ENCODE results near the gene GATA1.
"Not testable (repeated sequence)": the region's sequence is repeated elsewhere in the genome, so short reads cannot be mapped to it uniquely, and the experiment has no call there.

Gene GATA1

DNA sequence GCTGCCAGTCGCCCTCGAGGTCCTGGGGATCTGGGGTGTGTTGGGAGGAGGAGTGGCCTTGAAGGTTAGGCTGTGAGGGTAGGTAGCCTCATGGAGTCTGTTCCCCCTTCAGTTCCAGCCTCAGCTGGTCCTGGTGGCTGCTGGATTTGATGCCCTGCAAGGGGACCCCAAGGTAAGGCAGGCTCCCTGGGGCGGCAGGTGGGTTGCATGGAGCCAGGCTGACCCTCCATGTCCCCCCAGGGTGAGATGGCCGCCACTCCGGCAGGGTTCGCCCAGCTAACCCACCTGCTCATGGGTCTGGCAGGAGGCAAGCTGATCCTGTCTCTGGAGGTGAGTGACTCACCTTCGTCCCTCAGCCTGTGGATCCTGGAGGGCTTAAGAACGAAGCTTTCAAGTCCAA lies 28.3 kb downstream of the GATA1 start:
- no peak for DNase-seq (ENCODE audit: low spot score)

DNA sequence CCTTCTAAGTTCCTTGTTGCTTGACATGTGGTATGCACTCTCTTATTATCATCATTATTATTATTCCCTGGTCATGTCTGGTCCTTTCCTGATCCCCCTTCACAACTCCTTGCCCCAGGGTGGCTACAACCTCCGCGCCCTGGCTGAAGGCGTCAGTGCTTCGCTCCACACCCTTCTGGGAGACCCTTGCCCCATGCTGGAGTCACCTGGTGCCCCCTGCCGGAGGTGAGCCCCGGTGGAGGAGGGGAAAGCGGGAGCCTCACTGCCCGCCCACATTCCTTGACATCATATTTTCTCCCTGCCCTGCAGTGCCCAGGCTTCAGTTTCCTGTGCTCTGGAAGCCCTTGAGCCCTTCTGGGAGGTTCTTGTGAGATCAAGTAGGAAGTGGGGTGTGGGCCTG lies 28.9 kb downstream of the GATA1 start:
- DNase-seq (ENCODE audit: low spot score), result no peak

DNA sequence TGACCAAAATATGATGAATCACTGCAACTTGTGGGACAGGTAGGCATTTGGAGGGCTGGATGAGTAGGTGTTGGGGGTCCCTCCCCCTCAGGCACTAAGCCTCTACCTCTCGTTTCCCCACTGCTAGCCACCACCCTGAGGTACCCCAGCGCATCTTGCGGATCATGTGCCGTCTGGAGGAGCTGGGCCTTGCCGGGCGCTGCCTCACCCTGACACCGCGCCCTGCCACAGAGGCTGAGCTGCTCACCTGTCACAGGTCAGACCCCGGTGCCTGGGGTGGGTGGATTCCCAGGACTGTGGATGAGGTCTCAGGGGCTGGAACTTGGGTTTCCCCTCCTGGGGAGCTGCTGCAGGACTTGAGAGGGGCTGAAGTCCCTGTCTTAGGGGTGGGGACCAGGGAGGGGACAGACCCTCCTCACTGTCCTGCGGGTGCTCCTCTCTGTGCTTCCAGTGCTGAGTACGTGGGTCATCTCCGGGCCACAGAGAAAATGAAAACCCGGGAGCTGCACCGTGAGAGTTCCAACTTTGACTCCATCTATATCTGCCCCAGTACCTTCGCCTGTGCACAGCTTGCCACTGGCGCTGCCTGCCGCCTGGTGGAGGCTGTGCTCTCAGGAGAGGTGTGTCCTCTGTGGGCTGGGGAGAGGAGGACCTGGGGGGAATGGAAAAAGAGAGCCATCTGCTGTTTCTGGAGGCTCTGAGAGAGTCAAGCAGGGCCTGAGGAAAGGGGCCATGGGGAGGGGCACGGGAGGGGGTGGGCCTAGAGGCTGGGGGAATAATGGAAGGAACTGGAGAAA lies 29.8 kb downstream of the GATA1 start:
- no peak for DNase-seq (ENCODE audit: low spot score)

DNA sequence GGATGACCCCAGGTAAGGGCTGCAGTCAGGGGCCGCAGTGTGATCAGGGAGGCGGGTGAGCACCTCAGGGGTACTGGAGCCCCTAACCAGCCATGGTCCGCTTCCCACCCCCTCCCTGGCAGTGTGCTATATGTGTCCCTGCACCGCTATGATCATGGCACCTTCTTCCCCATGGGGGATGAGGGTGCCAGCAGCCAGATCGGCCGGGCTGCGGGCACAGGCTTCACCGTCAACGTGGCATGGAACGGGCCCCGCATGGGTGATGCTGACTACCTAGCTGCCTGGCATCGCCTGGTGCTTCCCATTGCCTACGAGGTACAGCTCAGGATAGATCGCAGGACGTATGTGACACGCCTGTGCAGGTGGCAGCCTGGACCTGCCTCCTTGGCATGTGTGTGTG lies 31.7 kb downstream of the GATA1 start:
- DNase-seq (ENCODE audit: low spot score), result no peak

DNA sequence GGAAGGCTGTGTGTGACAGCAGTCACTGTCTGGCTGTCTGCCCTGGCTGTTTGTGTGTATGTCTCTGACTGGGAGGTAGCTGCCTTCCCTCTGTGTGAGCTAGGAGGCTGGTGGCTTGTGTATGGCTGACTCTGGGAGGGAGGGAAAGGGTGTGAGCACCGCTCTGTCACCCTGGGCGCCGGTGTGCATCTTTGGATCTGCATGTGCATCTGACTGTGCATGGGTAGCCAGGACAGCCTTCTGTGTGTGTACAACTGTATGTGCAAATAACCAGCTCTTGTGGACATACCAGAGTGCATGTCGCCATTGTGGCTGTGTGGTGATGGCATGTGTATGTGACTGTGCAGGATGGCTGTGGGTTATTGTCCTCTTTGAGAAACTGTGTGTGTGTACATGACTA lies 32.5 kb downstream of the GATA1 start:
- no peak for DNase-seq (ENCODE audit: low spot score)

DNA sequence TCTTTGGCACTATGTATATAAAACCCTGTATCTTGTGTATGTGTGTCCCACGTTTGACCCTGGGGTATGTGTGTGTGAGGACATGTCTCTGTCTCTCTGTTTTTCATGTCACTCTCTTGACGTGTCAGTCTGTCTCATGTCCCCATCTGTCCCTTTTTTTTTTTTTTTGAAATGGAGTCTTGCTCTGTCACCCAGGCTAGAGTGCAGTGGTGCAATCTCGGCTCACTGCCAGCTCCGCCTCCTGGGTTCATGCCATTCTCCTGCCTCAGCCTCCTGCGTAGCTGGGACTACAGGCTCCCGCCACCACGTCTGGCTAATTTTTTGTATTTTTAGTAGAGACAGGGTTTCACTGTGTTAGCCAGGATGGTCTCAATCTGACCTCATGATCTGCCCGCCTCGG lies 33.0 kb downstream of the GATA1 start:
- not testable (repeated sequence) for DNase-seq (ENCODE audit: low spot score)

DNA sequence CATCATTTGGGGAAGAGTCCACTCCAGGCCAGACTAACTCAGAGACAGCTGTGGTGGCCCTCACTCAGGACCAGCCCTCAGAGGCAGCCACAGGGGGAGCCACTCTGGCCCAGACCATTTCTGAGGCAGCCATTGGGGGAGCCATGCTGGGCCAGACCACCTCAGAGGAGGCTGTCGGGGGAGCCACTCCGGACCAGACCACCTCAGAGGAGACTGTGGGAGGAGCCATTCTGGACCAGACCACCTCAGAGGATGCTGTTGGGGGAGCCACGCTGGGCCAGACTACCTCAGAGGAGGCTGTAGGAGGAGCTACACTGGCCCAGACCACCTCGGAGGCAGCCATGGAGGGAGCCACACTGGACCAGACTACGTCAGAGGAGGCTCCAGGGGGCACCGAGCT lies 36.7 kb downstream of the GATA1 start:
- no peak for DNase-seq (ENCODE audit: low spot score)

DNA sequence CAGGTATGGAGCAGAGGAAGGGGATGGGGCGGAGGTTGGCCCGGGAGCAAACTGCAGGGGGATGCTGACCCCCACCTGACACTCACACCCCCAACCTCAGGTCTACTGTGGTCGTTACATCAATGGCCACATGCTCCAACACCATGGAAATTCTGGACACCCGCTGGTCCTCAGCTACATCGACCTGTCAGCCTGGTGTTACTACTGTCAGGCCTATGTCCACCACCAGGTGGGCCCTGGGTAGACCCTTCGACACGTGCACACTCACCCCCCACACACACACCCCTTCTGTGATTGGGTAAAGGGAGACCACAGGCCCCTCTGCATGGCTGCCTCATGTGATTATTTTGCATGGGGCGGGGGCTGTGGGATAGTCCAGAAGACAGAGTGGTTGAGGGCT lies 37.7 kb downstream of the GATA1 start:
- no peak for DNase-seq (ENCODE audit: low spot score)

DNA sequence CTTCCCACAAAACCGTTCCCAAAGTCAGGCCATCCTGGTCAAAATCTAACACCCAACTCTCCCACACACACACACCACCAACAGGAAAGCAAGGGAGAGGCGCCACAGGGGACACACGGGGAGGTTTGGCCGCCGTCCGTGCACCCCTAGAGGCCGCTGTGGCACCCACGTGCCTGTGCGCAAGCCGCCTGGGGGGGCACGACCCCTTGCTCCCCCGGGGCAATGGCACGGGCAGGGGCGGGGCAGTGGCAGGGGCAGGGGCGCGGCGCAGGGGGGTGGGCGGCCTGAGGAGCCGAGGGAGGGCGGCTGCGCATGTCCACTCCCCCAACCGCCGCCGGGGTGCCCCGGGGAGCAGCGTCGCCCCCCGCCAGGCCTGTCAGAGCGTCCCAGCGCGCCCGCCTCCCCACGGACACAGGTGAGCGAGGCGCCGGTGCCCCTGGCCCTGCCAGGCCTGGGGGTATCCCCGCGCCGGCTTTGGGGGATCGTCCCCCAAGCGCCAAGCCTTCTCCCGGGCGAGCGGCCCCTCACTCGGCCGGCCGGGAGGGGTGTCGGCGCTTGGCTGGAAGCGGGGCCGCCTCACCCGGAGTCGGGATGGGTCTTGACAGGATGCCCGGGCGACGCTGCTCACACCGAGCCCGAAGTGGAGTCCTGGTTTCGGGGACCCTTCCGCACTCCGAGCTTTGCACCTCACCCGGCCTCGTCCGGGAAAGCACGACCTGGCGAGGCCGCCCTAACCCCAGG lies 39.9 kb downstream of the GATA1 start, which contains the start of gene ERAS:
Gene ERAS, plus strand, starts transcription at position 379 of the 741 bp plus-strand sequence. CDS start 2,611 bp downstream, outside the sequence.
- DNase-seq (ENCODE audit: low spot score), result no peak

DNA sequence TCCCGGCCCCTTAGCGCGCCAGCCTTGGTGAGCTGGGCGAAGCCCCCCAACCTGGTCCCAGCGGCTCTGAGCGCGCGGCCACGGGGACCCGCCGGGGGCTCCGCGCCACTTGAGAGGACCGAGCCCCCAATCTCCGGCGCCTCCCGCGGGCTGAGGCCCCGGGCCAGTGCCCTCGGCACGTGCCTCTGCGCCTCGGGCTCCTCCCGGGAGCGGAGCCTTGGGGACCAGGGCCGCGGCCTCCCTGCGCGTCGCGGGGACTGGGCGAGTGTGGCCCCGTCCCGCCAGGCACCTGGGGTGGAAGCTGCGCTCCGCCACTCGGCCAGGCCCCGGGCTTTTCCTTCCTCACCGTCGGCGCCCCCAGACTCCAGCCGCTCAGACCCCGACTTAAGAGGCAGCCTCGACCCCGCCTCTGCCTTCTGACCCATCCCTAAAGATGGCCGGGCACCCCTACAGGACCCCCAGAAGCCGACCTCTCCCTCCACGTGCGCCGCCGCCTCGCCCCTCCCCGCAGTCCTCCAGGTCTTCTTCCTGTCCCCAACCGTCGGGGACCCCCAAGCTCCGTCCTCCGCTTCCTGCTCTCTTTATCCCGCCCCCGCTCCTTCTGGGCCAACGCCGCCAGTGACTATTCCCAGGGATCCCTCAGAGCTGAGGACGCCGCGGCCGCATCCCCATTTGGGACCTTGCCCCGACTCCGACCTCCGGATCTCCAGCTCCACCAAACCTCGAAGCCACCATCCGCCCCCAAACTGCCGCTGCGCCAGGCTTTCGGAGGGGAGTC lies 40.7 kb downstream of the GATA1 start:
- DNase-seq (ENCODE audit: low spot score), result no peak

DNA sequence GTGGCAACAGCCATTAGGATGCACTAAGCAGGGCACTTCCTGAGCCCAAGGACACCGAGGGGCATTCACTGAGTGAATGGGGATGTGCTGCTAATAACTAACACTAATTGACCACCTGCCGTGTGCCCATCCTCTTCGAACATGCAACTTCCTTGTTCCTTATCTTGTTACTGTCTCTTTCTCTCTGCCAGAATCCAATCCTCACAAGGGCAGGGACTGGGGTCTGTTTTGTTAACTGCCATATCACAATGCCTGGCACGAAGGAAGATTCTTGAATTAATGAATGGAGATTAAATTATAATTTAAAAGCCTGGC lies 41.2 kb downstream of the GATA1 start:
- DNase-seq (ENCODE audit: low spot score), result no peak

DNA sequence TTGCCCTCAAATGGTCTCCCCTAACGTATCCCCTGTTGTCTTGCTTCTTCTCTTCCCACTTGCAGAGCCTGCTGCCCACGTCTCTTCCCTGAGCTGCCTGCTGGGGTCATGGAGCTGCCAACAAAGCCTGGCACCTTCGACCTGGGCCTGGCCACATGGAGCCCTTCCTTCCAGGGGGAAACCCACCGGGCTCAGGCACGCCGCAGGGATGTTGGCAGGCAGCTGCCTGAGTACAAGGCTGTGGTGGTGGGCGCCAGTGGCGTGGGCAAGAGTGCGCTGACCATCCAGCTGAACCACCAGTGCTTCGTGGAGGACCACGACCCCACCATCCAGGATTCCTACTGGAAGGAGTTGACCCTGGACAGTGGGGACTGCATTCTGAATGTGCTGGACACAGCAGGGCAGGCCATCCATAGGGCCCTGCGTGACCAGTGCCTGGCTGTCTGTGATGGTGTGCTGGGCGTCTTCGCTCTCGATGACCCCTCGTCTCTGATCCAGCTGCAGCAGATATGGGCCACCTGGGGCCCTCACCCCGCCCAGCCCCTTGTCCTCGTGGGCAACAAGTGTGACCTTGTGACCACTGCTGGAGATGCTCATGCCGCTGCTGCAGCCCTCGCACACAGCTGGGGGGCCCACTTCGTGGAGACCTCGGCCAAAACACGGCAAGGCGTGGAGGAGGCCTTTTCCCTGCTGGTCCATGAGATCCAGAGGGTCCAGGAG lies 42.8 kb downstream of the GATA1 start:
- DNase-seq (ENCODE audit: low spot score), result no peak

DNA sequence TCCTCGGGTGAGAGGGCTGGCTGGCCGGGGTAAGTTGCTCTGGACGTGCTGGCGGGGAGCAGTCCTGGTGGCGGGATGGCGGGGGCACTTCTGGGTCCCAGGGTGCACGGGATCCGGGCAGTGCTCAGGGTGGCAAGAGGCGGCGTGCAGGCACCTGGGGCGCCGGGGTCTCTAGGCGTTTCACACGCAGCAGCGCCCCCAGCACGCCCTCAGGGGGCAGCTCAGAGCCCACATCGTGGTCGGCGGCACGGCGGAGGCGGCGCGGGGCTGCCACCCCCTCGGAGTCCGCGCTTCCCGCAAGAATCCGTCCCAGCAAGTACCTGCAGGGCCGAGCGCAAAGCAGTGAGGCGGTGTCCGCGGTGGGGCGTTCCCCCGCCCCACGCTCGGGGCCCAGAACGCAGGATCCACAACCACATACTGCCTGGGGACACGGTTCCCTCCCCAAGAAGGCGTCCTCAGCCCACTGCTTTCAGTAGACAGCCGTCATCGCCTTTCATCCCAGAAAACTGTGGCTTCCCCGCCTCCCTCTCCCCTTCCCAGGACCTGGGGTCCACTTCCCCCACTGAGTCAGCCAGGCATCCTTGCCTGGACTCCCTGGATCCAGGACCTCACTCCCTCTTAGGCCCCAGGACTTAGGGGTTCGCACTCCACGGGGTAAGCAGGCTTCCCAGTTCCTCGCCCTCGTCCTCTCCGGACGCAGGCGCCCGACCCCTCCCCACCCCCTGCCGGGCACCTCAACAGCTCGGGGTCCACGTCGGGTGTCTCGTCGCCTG lies 44.9 kb downstream of the GATA1 start:
- no peak for DNase-seq (ENCODE audit: low spot score)

DNA sequence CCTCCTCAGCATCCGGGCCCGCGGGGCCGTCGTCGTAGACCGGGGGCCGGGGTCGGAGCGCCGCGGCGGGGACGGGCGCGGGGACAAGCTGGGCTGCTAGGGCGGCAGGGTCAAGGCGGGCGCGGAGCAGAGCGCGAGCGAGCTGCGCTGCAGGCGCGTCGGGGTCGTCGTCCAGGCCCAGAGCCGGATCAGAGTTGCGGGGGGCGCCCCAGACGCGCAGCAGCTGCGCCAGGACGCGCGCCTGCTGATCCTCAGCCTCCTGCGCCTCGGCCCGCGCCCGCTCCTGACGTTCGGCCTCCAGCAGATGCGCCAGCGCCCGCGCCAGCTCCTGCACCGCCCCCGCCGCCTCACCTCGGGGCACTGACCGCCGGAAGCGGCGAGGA lies 45.5 kb downstream of the GATA1 start:
- no peak for DNase-seq (ENCODE audit: low spot score)

DNA sequence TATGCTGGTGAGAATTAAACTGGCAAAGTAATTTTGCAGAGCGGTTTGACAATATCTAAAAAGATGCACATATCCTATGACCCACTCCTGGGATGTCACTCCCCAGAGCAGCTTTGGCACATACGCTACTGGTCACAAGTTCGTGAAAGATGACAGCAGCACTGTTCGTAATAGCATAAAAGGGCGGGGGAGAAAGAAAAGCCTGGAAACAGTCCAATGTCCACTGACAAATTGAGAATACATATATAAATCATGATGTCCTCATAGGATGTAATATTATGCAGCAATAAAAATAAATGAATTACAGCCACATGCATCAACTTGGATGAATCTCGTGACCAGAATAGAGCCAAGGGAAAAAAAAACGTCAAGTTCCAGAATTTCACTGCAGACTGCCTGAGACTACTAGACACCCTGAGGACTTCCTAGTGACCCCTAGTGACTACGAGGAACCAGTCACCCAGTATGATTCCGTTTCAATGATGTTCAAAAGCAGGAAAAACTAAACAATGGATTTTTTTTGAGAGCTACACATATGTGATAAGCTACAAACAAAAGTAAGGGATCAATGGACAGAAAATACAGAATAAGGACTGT lies 47.2 kb downstream of the GATA1 start:
- DNase-seq (ENCODE audit: low spot score), result no peak

DNA sequence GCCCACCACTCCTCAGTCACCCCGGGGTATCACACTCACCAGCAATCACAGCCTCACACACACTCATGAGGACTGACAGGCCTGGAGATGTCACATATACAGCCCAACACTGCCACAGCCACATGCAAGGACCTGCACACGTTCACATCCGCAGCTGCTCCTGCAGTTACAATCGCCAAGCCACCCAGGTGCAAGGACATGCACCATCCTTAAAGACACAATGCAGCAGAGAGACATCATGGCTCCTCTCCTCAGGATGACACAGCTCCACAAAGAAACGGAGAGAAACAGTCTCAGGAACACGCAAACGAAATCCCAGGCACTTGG lies 48.0 kb downstream of the GATA1 start:
- no peak for DNase-seq (ENCODE audit: low spot score)

DNA sequence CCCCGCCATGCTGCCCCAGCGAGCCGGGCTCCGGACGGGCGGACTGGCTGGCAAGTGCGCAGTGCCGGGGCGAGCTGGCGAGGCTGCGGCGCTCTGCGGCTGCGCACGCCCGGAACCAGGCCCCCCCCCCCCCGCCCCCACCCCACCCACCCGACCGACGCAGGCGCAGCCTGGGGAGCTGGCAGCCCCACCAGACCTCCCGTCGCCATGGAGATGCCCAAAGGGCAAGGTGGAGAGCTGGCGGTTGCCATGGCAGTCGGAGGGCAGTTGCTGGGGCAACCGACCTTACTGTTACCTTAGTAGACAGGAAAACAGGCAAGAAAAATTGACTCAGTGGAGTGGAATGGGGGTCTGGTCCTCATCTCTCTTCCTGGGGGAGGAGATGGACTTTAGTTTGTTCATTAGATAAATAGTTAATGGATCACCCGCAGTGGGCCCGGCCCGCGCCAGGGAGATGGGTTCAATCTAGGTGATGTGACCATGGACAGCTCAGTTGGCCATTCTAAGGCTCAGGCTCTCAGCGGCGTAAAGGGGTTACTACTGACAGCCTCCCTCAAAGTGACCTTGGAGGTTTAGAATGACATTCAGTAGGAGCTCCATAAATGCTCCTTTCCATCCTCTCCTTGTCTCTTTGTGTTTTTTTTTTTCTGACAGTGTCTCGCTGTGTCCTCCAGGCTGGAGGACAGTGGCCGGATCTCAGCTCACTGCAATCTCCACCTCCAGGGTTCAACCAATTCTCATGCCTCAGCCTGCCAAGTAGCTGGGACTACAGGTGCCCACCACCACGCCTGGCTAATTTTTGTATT lies 49.3 kb downstream of the GATA1 start, which contains the start of gene PCSK1N:
Gene PCSK1N, minus strand, starts transcription at position 87 of the 806 bp plus-strand sequence. Its CDS starts 78 bp downstream, at position 9.
- DNase-seq (ENCODE audit: low spot score), result peak; percentile 34

DNA sequence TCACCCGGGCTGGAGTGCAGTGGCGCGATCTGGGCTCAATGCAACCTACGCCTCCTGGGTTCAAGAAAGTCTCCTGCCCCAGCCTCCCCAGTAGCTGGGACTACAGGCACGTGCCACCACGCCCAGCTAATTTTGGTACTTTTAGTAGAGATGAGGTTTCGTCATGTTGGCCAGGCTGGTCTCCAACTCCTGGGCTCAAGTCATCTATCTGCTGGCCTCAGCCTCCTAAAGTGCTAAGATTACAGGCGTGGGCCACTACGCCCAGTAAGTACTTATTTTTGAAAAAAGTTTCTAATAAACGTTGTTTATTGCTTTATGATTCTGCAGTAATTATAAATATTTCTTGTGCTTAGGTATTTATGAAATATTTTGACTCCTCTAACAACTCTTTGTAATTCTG lies 53.3 kb downstream of the GATA1 start:
- peak; percentile 66 for DNase-seq (ENCODE audit: low spot score)
